ENCODE measurements around the gene CBFA2T2.

CBFA2T2 gene

GRCh38 chr20:33474097-33474873 lies 15.6 kb upstream of the CBFA2T2 start:
- no peak for DNase-seq (ENCODE audit: low read depth)
- TF ChIP-seq, protein P1, sequence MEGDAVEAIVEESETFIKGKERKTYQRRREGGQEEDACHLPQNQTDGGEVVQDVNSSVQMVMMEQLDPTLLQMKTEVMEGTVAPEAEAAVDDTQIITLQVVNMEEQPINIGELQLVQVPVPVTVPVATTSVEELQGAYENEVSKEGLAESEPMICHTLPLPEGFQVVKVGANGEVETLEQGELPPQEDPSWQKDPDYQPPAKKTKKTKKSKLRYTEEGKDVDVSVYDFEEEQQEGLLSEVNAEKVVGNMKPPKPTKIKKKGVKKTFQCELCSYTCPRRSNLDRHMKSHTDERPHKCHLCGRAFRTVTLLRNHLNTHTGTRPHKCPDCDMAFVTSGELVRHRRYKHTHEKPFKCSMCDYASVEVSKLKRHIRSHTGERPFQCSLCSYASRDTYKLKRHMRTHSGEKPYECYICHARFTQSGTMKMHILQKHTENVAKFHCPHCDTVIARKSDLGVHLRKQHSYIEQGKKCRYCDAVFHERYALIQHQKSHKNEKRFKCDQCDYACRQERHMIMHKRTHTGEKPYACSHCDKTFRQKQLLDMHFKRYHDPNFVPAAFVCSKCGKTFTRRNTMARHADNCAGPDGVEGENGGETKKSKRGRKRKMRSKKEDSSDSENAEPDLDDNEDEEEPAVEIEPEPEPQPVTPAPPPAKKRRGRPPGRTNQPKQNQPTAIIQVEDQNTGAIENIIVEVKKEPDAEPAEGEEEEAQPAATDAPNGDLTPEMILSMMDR (conservative IDR thresholded peaks at IDR 0.05; ENCODE audit: low read depth, low read length) = no peak
- H3K4me3 ChIP-seq (ENCODE audit: low read length) = no peak overlapping the region

DNA sequence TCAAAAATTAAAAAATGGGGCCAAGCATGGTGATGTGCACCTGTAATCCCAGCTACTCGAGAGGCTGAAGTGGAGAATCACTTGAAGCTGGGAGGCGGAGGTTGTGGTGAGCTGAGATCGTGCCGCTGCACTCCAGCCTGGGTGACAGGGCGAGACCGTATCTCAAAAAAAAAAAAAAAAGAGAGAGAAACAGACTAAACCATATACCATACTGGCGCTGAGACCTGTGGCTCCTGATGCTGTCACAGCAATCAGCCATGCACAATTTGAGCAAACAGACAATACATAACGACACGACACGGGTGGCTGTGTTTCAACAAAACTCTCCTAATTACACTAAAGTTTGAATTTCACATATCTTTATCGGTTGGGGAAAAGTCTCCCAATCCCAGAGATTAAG lies 14.9 kb upstream of the CBFA2T2 start:
- TF ChIP-seq, protein P1 (conservative IDR thresholded peaks at IDR 0.05; ENCODE audit: low read depth, low read length) = no peak
- no peak for DNase-seq (ENCODE audit: low read depth)
- H3K4me3 ChIP-seq (ENCODE audit: low read length) = no peak overlapping the region

DNA sequence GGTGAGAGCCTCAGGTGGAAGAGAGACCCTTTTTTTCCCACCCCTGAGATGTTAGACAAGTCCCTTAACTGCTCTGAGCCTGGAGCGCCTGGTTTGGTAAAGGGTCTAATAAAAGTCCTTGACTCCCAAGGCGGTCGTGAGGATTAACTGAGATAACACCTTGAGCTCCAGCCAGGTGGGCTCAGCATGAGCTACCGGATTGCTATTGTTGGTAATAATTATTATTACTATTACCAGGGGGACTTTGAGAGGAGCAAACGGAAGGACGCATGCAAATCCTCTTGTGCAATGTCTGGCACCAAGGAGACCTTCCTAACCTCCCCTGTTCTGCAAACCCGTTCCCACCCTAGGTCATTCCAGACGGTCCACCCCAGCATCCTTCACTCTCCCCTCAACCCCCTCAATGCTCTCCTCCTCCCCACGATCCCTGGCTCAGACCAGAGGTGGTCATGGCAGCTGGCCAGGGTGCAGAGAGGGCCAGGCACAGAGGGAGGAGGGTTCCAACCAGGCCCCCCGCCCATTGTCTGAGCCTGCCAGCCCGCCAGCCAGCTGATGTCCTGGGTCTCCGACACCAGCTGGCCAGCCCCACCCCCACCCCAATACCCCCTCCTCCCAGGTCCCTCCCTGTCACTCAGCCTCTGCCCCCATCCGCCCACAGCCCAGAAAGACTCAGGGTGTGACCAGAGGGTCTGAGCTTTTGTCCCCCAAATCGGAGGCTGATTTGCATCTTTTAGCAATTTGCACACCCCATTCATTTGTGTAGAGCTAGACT lies 14.3 kb upstream of the CBFA2T2 start:
- H3K4me3 ChIP-seq (ENCODE audit: low read length) = no peak overlapping the region
- DNase-seq (ENCODE audit: low read depth) = no peak
- TF ChIP-seq, protein P1 (conservative IDR thresholded peaks at IDR 0.05; ENCODE audit: low read depth, low read length) = no peak

DNA sequence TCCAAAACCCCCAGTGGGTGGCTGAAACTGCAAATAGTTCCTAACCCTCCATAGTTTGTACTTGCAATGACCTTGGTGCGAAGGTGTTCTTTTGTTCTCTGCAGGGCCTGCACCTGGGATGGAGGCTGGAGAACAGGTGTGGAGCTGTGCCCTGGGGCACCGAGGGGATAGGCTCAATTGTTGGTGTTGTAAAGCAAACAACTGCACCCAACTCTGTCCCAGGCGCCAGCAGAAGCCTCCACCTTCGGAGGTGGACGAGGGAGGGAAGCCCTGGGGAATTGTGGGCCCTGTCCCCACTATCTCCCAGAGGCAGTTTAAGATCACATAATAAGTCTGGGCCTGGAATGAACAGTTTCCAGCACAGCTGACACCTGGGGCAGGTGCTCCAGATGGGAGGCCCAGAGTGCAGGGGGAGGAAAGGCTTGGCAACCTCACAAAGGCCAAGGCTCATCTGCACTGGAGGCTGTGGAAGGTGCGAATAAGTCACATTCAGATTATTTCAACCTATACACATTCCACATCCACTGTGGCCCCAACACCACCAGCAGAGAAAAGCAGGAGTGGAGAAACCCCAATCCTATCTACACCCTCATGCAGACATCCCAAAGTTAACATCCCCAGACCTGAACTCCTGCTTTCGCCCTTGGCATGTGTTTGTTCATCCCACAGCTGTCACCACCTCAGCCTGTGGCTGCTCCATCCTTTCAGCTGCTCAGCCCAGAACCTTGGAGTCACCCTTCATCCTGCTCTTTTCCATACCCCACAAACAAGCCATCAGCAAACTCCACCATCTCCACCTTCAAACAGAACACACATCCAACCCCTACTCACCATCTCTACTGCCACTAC lies 12.3 kb upstream of the CBFA2T2 start:
- no peak for DNase-seq (ENCODE audit: low read depth)
- H3K4me3 ChIP-seq (ENCODE audit: low read length) = no peak overlapping the region
- TF ChIP-seq, protein P1 (conservative IDR thresholded peaks at IDR 0.05; ENCODE audit: low read depth, low read length) = no peak

DNA sequence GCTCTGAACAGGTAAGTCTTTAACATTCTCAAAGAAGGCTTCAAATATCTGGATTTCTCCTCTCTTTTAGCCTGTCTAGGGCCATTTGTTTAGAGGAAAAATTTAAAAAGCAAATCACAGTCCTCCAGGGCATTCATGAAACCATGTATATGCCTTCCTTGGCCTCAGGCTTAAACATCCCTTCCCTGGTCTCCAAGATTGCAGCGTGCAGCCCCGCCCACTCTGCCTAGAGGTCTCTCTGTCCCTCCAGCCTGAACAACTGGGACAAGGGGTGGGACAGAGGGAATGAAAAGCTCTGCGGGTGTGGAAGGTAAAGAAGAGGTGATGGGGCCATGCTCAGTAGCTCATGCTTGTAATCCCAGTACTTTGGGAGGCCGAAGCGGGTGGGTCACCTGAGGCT lies 9.8 kb upstream of the CBFA2T2 start:
- TF ChIP-seq, protein P1 (conservative IDR thresholded peaks at IDR 0.05; ENCODE audit: low read depth, low read length) = no peak
- DNase-seq (ENCODE audit: low read depth) = no peak
- no peak overlapping the region for H3K4me3 ChIP-seq (ENCODE audit: low read length)

DNA sequence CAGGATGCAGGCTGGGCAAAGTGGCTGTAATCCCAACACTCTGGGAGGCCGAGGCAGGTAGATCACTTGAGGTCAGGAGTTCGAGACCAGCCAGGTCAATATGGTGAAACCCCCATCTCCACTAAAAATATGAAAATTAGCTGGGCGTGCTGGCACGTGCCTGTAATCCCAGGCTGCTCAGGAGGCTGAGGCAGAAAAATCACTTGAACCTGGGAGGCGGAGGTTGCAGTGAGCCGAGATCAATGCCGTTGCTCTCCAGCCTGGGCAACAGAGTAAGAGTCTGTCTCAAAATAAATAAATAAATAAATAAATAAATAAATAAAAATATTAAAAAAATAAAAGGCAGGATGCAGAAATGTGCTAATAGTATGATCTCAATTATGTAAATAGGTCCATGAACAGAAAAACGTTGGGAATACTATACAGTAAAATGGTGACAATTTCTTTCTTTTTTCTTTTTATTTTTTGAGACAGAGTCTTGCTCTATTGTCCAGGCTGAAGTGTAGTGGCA lies 8.4 kb upstream of the CBFA2T2 start:
- no peak overlapping the region for H3K4me3 ChIP-seq (ENCODE audit: low read length)
- TF ChIP-seq, protein P1 (conservative IDR thresholded peaks at IDR 0.05; ENCODE audit: low read depth, low read length) = no peak
- DNase-seq (ENCODE audit: low read depth) = no peak

Measured in retinal pigment epithelial cell (primary cell).